ENCODE results near the gene ST7. TPM values are rescaled to one million over a fixed set of nuclear protein-coding genes. Genes with fewer than 3 reads are reported as not detected.

ST7 gene
- total RNA-seq, 1 experiment from 2014 or later, result 19.6 TPM

- DNase-seq (ENCODE audit: low read depth, low spot score) (no peak), ATAC-seq (no peak)
- BruUV-seq (replicated peaks), result no TSS peak
- Histone ChIP-seq H3K9me3 (ENCODE audit: control insufficient read depth, insufficient read depth, low read depth, low read length) (no peaks in the 10 kb centered on the region), H3K36me3 (ENCODE audit: control insufficient read depth, insufficient read depth, low read length) (no peaks in the 10 kb centered on the region), H3K4me1 (ENCODE audit: control insufficient read depth, insufficient read depth, low read length) (no peaks in the 10 kb centered on the region), H3K27me3 (ENCODE audit: control insufficient read depth, insufficient read depth, low read length) (peaks cover 4% of the 10 kb centered on the region; the same call in 1 of the 2 replicates), H3K4me3 (ENCODE audit: low read depth in 2 of 2, low read length in 2 of 2) (no peak overlapping the region), H3K27ac (ENCODE audit: low read length) (no peak overlapping the region)
- intact Hi-C loops (cut with micrococcal nuclease; ENCODE audit: unreplicated experiment) (no loop called here), in situ Hi-C loops (cut with HindIII; ENCODE audit: low pct_unique_long_range_greater_than_20kb, low sequenced_read_pairs) (no loop called here)
- TF ChIP-seq POLR2AphosphoS5 (IDR thresholded peaks at IDR 0.05; ENCODE audit: low read depth, low read length), result no peak
- TF ChIP-seq SIN3A (IDR thresholded peaks at IDR 0.05; ENCODE audit: borderline replicate concordance, insufficient read depth, low read depth, low read length), result no peak
- TF ChIP-seq CTCF (IDR thresholded peaks at IDR 0.05), result no peak
- TF ChIP-seq TCF7L2 (IDR thresholded peaks at IDR 0.05; ENCODE audit: low read depth, low read length), result no peak
- no peak for TF ChIP-seq REST (IDR thresholded peaks at IDR 0.05; ENCODE audit: insufficient read depth in 1 of 2, low read depth in 2 of 2, low read length in 1 of 2)
- ChIA-PET POLR2A (no interaction called here), CTCF (no interaction called here)
Observed at GRCh38 chr7:117277576-117277975, 324.3 kb downstream of the ST7 start.

GRCh38 chr7:117278040-117278439 lies 324.7 kb downstream of the ST7 start:
- no TSS peak for BruUV-seq (replicated peaks)
- intact Hi-C loops (cut with micrococcal nuclease; ENCODE audit: unreplicated experiment), result no loop called here
- Histone ChIP-seq H3K27ac (ENCODE audit: low read length) (no peak overlapping the region), H3K9me3 (ENCODE audit: control insufficient read depth, insufficient read depth, low read depth, low read length) (no peaks in the 10 kb centered on the region), H3K36me3 (ENCODE audit: control insufficient read depth, insufficient read depth, low read length) (no peaks in the 10 kb centered on the region), H3K4me1 (ENCODE audit: control insufficient read depth, insufficient read depth, low read length) (no peaks in the 10 kb centered on the region), H3K4me3 (ENCODE audit: low read depth in 2 of 2, low read length in 2 of 2) (no peak overlapping the region), H3K27me3 (ENCODE audit: control insufficient read depth, insufficient read depth, low read length) (peaks cover 4% of the 10 kb centered on the region; the same call in 1 of the 2 replicates)
- TF ChIP-seq CTCF (IDR thresholded peaks at IDR 0.05), result no peak
- TF ChIP-seq POLR2AphosphoS5 (IDR thresholded peaks at IDR 0.05; ENCODE audit: low read depth, low read length), result no peak
- TF ChIP-seq TCF7L2 (IDR thresholded peaks at IDR 0.05; ENCODE audit: low read depth, low read length), result no peak
- TF ChIP-seq SIN3A (IDR thresholded peaks at IDR 0.05; ENCODE audit: borderline replicate concordance, insufficient read depth, low read depth, low read length), result no peak
- no peak for TF ChIP-seq REST (IDR thresholded peaks at IDR 0.05; ENCODE audit: insufficient read depth in 1 of 2, low read depth in 2 of 2, low read length in 1 of 2)
- ATAC-seq (no peak), DNase-seq (ENCODE audit: low read depth, low spot score) (no peak)
- ChIA-PET POLR2A (no interaction called here), CTCF (no interaction called here)
- in situ Hi-C loops (cut with HindIII; ENCODE audit: low pct_unique_long_range_greater_than_20kb, low sequenced_read_pairs), result no loop called here

All from Panc1 (cell line).